ENCODE measurements around the gene FKBP8. TPM values are rescaled to one million over a fixed set of nuclear protein-coding genes. Genes with fewer than 3 reads are reported as not detected.
A peak's percentile ranks its signal among the peaks of the same experiment; 100 is the strongest.

FKBP8 gene
- total RNA-seq, 1 donor from 2014 or later = 203 TPM

- Mint-ChIP-seq H3K4me1 (ENCODE audit: low read depth, unreplicated experiment) (peaks cover 17% of the 10 kb centered on the region), H3K4me3 (ENCODE audit: unreplicated experiment) (no peak overlapping the region), H3K27me3 (ENCODE audit: unreplicated experiment) (peaks cover 10% of the 10 kb centered on the region), H3K36me3 (ENCODE audit: unreplicated experiment) (no peaks in the 10 kb centered on the region), H3K9me3 (ENCODE audit: unreplicated experiment) (peaks cover 5% of the 10 kb centered on the region), H3K27ac (ENCODE audit: unreplicated experiment) (no peak overlapping the region)
- no peak for DNase-seq
- no peak for TF ChIP-seq CTCF (IDR thresholded peaks at IDR 0.05; ENCODE audit: partially characterized antibody, unreplicated experiment)
Measured at GRCh38 chr19:18494267-18494607, 49.1 kb downstream of the FKBP8 start.

GRCh38 chr19:18493440-18494266 is 49.7 kb downstream of the FKBP8 start:
- H3K4me3 Mint-ChIP-seq (ENCODE audit: unreplicated experiment) = no peak overlapping the region
- peaks cover 10% of the 10 kb centered on the region for H3K27me3 Mint-ChIP-seq (ENCODE audit: unreplicated experiment)
- peaks cover 17% of the 10 kb centered on the region for H3K4me1 Mint-ChIP-seq (ENCODE audit: low read depth, unreplicated experiment)
- no peak for DNase-seq
- H3K9me3 Mint-ChIP-seq (ENCODE audit: unreplicated experiment) = peaks cover 5% of the 10 kb centered on the region
- H3K27ac Mint-ChIP-seq (ENCODE audit: unreplicated experiment) = no peak overlapping the region
- no peaks in the 10 kb centered on the region for H3K36me3 Mint-ChIP-seq (ENCODE audit: unreplicated experiment)
- no peak for TF ChIP-seq CTCF (IDR thresholded peaks at IDR 0.05; ENCODE audit: partially characterized antibody, unreplicated experiment)

GRCh38 chr19:18491995-18492953 is 51.1 kb downstream of the FKBP8 start:
- Mint-ChIP-seq H3K9me3 (ENCODE audit: unreplicated experiment) (peaks cover 7% of the 10 kb centered on the region), H3K27ac (ENCODE audit: unreplicated experiment) (no peak overlapping the region)

GRCh38 chr19:18490728-18491127 is 52.6 kb downstream of the FKBP8 start:
- TF ChIP-seq CTCF (IDR thresholded peaks at IDR 0.05; ENCODE audit: partially characterized antibody, unreplicated experiment) = no peak
- Mint-ChIP-seq H3K27me3 (ENCODE audit: unreplicated experiment) (peaks cover 12% of the 10 kb centered on the region), H3K36me3 (ENCODE audit: unreplicated experiment) (no peaks in the 10 kb centered on the region), H3K9me3 (ENCODE audit: unreplicated experiment) (peaks cover 7% of the 10 kb centered on the region), H3K4me1 (ENCODE audit: low read depth, unreplicated experiment) (peaks cover 21% of the 10 kb centered on the region), H3K4me3 (ENCODE audit: unreplicated experiment) (no peak overlapping the region), H3K27ac (ENCODE audit: unreplicated experiment) (peak overlapping the region; percentile 64)
- DNase-seq = no peak

More at GRCh38 chr19:18491995-18492953, 51.1 kb downstream of the FKBP8 start:
- peaks cover 12% of the 10 kb centered on the region for H3K27me3 Mint-ChIP-seq (ENCODE audit: unreplicated experiment)
- peaks cover 17% of the 10 kb centered on the region for H3K4me1 Mint-ChIP-seq (ENCODE audit: low read depth, unreplicated experiment)
- no peak overlapping the region for H3K4me3 Mint-ChIP-seq (ENCODE audit: unreplicated experiment)
- no peaks in the 10 kb centered on the region for H3K36me3 Mint-ChIP-seq (ENCODE audit: unreplicated experiment)
- DNase-seq = no peak
- TF ChIP-seq CTCF (IDR thresholded peaks at IDR 0.05; ENCODE audit: partially characterized antibody, unreplicated experiment) = no peak

Data from glutamatergic neuron (in vitro differentiated cells).